ENCODE data around the gene BIRC5.

The BIRC5 gene

GRCh38 chr17:78186692-78187595 is 27.1 kb upstream of the BIRC5 start, which contains the start of the genes AFMID and TK1:
TSS of gene AFMID (plus strand) at chr17:78187362. CDS start at chr17:78187371, 9 bp downstream.
TSS of gene TK1 (minus strand) at chr17:78187052. CDS start at chr17:78186994, 58 bp downstream.
- TF ChIP-seq, protein P1, sequence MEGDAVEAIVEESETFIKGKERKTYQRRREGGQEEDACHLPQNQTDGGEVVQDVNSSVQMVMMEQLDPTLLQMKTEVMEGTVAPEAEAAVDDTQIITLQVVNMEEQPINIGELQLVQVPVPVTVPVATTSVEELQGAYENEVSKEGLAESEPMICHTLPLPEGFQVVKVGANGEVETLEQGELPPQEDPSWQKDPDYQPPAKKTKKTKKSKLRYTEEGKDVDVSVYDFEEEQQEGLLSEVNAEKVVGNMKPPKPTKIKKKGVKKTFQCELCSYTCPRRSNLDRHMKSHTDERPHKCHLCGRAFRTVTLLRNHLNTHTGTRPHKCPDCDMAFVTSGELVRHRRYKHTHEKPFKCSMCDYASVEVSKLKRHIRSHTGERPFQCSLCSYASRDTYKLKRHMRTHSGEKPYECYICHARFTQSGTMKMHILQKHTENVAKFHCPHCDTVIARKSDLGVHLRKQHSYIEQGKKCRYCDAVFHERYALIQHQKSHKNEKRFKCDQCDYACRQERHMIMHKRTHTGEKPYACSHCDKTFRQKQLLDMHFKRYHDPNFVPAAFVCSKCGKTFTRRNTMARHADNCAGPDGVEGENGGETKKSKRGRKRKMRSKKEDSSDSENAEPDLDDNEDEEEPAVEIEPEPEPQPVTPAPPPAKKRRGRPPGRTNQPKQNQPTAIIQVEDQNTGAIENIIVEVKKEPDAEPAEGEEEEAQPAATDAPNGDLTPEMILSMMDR (IDR thresholded peaks at IDR 0.05; ENCODE audit: insufficient read depth, low read length, missing control alignments), result peak; percentile 95
- CTCF ChIA-PET, result interaction anchor here (0.6 to 7.3 kb wide), 35 partner anchors 10 to 1414 kb away, joined by 3 to 119 read pairs (median 4); no protein-coding TSS in a partner anchor
- DNase-seq (ENCODE audit: low read depth, low spot score), result peak; percentile 52
- H3K4me3 ChIP-seq (ENCODE audit: low read depth, low read length), result peak within 1 kb of the TSS; percentile 87
- POLR2A ChIA-PET, result interaction anchor here (1.0 to 1.1 kb wide), 2 partner anchors 19 to 24 kb away, joined by 3 to 4 read pairs; no protein-coding TSS in a partner anchor

DNA sequence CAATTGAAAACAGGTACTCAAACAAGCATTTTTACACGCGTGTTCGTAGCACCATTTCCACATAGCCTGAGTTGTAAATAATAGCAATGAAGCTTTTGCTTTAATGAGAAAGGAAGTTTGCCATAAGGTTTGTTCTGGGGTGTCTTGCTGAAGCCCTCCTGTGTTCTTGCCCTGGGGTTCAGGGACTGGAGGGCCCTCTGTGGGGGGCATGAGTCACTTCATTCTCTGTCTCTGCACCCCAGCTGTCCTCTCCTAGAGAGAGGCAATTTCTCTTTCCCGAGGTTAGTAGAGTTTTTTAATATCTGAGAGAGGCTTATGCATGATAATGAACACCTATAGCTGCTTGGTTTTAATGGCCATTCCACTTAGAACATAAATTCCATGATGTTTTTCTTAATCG is 17.3 kb upstream of the BIRC5 start:
- no peak overlapping the region for H3K4me3 ChIP-seq (ENCODE audit: low read depth, low read length)
- no peak for DNase-seq (ENCODE audit: low read depth, low spot score)
- ChIA-PET CTCF (interaction anchor here (1.3 to 4.5 kb wide), 2 partner anchors 10 to 178 kb away, joined by 3 to 36 read pairs; partner anchors contain the start of genes AFMID and TK1), POLR2A (no interaction called here)
- TF ChIP-seq, protein P1 (IDR thresholded peaks at IDR 0.05; ENCODE audit: insufficient read depth, low read length, missing control alignments), result no peak

DNA sequence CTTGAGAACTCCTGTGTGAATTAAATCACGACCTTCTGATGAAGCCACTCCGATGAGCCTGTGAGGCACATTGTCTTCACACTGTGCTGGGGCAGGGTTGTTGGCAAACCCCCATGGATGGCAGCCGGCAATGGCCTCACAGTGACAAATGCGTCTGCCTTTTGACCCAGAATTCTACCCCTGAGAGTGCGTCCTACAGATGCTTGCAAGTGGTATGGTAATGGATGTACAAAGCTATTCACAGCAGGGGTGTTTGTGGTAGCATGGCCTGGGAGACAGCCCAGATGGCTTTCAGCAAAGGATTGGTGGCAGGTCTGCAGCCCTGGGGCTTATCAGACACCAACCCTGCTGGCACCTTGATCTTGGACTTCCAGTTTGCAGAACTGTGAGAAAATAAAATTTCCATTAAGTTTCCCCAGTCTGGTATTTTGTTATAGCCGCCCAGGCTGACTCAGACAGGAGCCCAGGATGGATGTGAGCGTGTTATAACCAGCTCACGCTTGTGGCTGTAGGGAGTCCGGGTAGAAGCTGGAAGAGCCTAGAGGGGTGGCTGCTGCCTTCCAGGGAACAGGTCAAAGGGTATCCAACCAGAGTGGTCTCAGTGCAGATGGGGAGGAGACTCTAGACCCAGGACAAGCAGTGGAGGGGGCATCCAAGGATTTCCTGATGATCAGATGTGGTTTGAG is 16.8 kb upstream of the BIRC5 start:
- CTCF ChIA-PET, result interaction anchor here (1.3 to 4.5 kb wide), 2 partner anchors 11 to 179 kb away, joined by 3 to 36 read pairs; partner anchors contain the start of genes AFMID and TK1
- no peak for DNase-seq (ENCODE audit: low read depth, low spot score)
- POLR2A ChIA-PET, result no interaction called here
- no peak overlapping the region for H3K4me3 ChIP-seq (ENCODE audit: low read depth, low read length)
- TF ChIP-seq, protein P1 (IDR thresholded peaks at IDR 0.05; ENCODE audit: insufficient read depth, low read length, missing control alignments), result no peak

GRCh38 chr17:78200451-78200850 is 13.6 kb upstream of the BIRC5 start:
- ChIA-PET CTCF (interaction anchor here (0.6 to 1.4 kb wide), 3 partner anchors 13 to 96 kb away, joined by 3 to 4 read pairs (median 4); no protein-coding TSS in a partner anchor), POLR2A (no interaction called here)
- TF ChIP-seq, protein P1 (IDR thresholded peaks at IDR 0.05; ENCODE audit: insufficient read depth, low read length, missing control alignments), result no peak

DNA sequence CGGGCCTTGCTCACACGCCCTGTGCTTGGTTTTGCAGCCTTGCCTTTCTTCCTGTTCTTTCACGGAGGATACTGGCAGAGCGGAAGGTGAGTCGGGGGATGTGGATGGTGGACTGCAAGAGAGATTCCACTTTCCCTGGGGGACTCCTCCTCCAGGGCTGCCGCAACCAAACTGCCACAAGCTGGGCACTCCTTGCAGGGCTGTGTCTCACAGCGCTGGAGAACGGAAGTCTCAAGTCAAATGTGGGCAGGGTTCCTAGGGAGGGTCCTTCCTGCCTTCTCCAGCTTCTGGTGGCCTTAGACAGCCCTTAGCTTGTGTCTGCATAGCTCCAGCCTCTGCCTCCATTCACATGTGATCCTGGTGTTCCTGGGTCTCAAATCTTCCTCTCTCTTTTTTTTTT is 11.4 kb upstream of the BIRC5 start:
- ChIA-PET POLR2A (interaction anchor here (0.7 kb wide), 1 partner anchor 131 kb away, joined by 3 read pairs; no protein-coding TSS in a partner anchor), CTCF (interaction anchor here (1.5 to 1.7 kb wide), 3 partner anchors 15 to 27 kb away, joined by 4 to 9 read pairs (median 5); partner anchors contain the start of gene TK1)
- no peak overlapping the region for H3K4me3 ChIP-seq (ENCODE audit: low read depth, low read length)
- TF ChIP-seq, protein P1 (IDR thresholded peaks at IDR 0.05; ENCODE audit: insufficient read depth, low read length, missing control alignments), result no peak
- no peak for DNase-seq (ENCODE audit: low read depth, low spot score)

More at GRCh38 chr17:78200451-78200850, 13.6 kb upstream of the BIRC5 start:
- H3K4me3 ChIP-seq (ENCODE audit: low read depth, low read length), result no peak overlapping the region
- no peak for DNase-seq (ENCODE audit: low read depth, low spot score)

Data from AG04449 (cell line).